C4-2B (cell line): ENCODE data around the gene PCYOX1L.

Experiments
- H3K27ac ChIP-seq: fragments of 450-650 bp; 2 replicates; pipeline ENCODE4 v1.5.1; 2017
- CTCF ChIP-seq: fragments of 450-650 bp; conservative IDR thresholded peaks from 2 replicates; pipeline ENCODE4 v1.5.1; 2017; ENCODE audit warnings: mild to moderate bottlenecking
- ZFX ChIP-seq: fragments of 450-650 bp; IDR thresholded peaks from 2 replicates; pipeline ENCODE4 v1.6.1; 2017

Gene PCYOX1L

GRCh38 chr5:149325166-149325735 lies 32.6 kb upstream of the PCYOX1L start:
- H3K27ac ChIP-seq, result no peak overlapping the region
- TF ChIP-seq ZFX, result no peak
- TF ChIP-seq CTCF, result no peak

- TF ChIP-seq ZFX (no peak), CTCF (no peak)
Observed at GRCh38 chr5:149325894-149326293, 32.0 kb upstream of the PCYOX1L start.

GRCh38 chr5:149326611-149327010 lies 31.2 kb upstream of the PCYOX1L start:
- TF ChIP-seq CTCF, result no peak
- TF ChIP-seq ZFX, result no peak
- no peak overlapping the region for H3K27ac ChIP-seq

More at GRCh38 chr5:149325894-149326293, 32.0 kb upstream of the PCYOX1L start:
- H3K27ac ChIP-seq, result no peak overlapping the region

GRCh38 chr5:149328177-149328576 lies 29.7 kb upstream of the PCYOX1L start:
- TF ChIP-seq ZFX (no peak), CTCF (no peak)
- H3K27ac ChIP-seq, result no peak overlapping the region

- no peak overlapping the region for H3K27ac ChIP-seq
- TF ChIP-seq CTCF, result no peak
- no peak for TF ChIP-seq ZFX
Observed at GRCh38 chr5:149333711-149334443, 24.0 kb upstream of the PCYOX1L start.

GRCh38 chr5:149337736-149338135 lies 20.1 kb upstream of the PCYOX1L start:
- TF ChIP-seq CTCF, result no peak
- no peak for TF ChIP-seq ZFX
- no peak overlapping the region for H3K27ac ChIP-seq

GRCh38 chr5:149338364-149338763 lies 19.5 kb upstream of the PCYOX1L start:
- H3K27ac ChIP-seq, result no peak overlapping the region
- TF ChIP-seq ZFX (no peak), CTCF (no peak)
